Suprapubic skin (tissue), 4 donors: ENCODE data around the gene FGFR3.

Experiments
- POLR2A ChIP-seq, 2 donors: fragments of 450-650 bp; IDR thresholded peaks; one replicate each; pipeline ENCODE4 v1.6.1; 2017; ENCODE audit warnings: antibody characterized with exemption in 2 of 2, mild to moderate bottlenecking in 2 of 2, moderate library complexity in 2 of 2
- POLR2AphosphoS5 ChIP-seq, 3 donors: sonication (generic); formaldehyde crosslinking; IDR thresholded peaks; one replicate each; pipeline ENCODE4 v1.6.1; 2017; ENCODE audit warnings: antibody characterized with exemption in 3 of 3
- TF ChIP-seq, protein P1 (sequence below), 2 donors: fragments of 200-600 bp in 1 of 2; fragments of 450-650 bp in 1 of 2; sonication (generic) in 1 of 2; IDR thresholded peaks; one replicate each; pipeline ENCODE4 v1.5.1; 2016 to 2019; ENCODE audit warnings: antibody characterized with exemption in 2 of 2, mild to moderate bottlenecking in 1 of 2, moderate library complexity in 1 of 2

GRCh38 chr4:1783970-1784369 lies 9.1 kb upstream of the FGFR3 start:
- TF ChIP-seq, protein P1, sequence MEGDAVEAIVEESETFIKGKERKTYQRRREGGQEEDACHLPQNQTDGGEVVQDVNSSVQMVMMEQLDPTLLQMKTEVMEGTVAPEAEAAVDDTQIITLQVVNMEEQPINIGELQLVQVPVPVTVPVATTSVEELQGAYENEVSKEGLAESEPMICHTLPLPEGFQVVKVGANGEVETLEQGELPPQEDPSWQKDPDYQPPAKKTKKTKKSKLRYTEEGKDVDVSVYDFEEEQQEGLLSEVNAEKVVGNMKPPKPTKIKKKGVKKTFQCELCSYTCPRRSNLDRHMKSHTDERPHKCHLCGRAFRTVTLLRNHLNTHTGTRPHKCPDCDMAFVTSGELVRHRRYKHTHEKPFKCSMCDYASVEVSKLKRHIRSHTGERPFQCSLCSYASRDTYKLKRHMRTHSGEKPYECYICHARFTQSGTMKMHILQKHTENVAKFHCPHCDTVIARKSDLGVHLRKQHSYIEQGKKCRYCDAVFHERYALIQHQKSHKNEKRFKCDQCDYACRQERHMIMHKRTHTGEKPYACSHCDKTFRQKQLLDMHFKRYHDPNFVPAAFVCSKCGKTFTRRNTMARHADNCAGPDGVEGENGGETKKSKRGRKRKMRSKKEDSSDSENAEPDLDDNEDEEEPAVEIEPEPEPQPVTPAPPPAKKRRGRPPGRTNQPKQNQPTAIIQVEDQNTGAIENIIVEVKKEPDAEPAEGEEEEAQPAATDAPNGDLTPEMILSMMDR (IDR thresholded peaks at IDR 0.05), result no peak
- TF ChIP-seq POLR2A (IDR thresholded peaks at IDR 0.05) (no peak), POLR2AphosphoS5 (IDR thresholded peaks at IDR 0.05) (no peak)
